OCI-LY3 (cell line): ENCODE results near the gene CFAP74.
"Not testable (repeated sequence)": the region's sequence is repeated elsewhere in the genome, so short reads cannot be mapped to it uniquely, and the experiment has no call there.

ENCODE experiments used
- H2AFZ ChIP-seq: fragments of 200-600, 300-600 bp; shearing (Covaris generic); 2 replicates; pipeline ENCODE4 v1.6.0; 2014; ENCODE audit warnings: antibody characterized with exemption, low read depth, low read length
- H3K27ac ChIP-seq: fragments of 200-600, 300-600 bp; sonication (generic); 2 replicates; pipeline ENCODE4 v1.5.1; 2014; ENCODE audit warnings: mild to moderate bottlenecking, low read length, moderate library complexity, mixed read lengths
- H3K27me3 ChIP-seq: fragments of 200-600, 300-600 bp; sonication (generic); 2 replicates; pipeline ENCODE4 v1.6.1; 2014; ENCODE audit warnings: low read depth, low read length, mixed read lengths
- H3K36me3 ChIP-seq: fragments of 200-600, 300-600 bp; sonication (generic); replicated peaks from 2 replicates; pipeline ENCODE3; 2014; ENCODE audit warnings: low read depth, low read length, mixed read lengths
- H3K4me1 ChIP-seq: fragments of 300-600, 200-600 bp; sonication (generic); 2 replicates; pipeline ENCODE4 v1.6.1; 2014; ENCODE audit warnings: low read length, mixed read lengths
- H3K4me2 ChIP-seq: fragments of 200-600, 300-600 bp; sonication (generic); 2 replicates; pipeline ENCODE4 v1.6.1; 2014; ENCODE audit warnings: low read length, mixed read lengths
- H3K4me3 ChIP-seq: fragments of 300-600, 200-600 bp; sonication (generic); 2 replicates; pipeline ENCODE4 v1.5.1; 2014; ENCODE audit warnings: antibody characterized with exemption, mild to moderate bottlenecking, low read length, moderate library complexity
- H3K79me2 ChIP-seq: fragments of 300-600, 200-600 bp; shearing (Covaris generic); 2 replicates; pipeline ENCODE4 v1.6.1; 2014; ENCODE audit warnings: mild to moderate bottlenecking, low read length, mixed read lengths
- H3K9ac ChIP-seq: fragments of 300-600, 200-600 bp; shearing (Covaris generic); 2 replicates; pipeline ENCODE4 v1.6.0; 2014; ENCODE audit warnings: mild to moderate bottlenecking, low read length, moderate library complexity
- H3K9me3 ChIP-seq: fragments of 200-600, 300-600 bp; shearing (Covaris generic); 2 replicates; pipeline ENCODE4 v1.6.1; 2014; ENCODE audit warnings: low read length, mixed read lengths; ENCODE audit not compliant: insufficient read depth
- H4K20me1 ChIP-seq: fragments of 200-600, 300-600 bp; sonication (generic); 2 replicates; pipeline ENCODE4 v1.6.1; 2016; ENCODE audit warnings: low read length, mixed read lengths; ENCODE audit not compliant: insufficient read depth
- EZH2phosphoT487 ChIP-seq: fragments of 200-600 bp; shearing (Covaris generic); IDR thresholded peaks from 2 replicates; pipeline ENCODE4 v1.6.1; 2018; ENCODE audit warnings: antibody characterized with exemption, mixed run types, low read depth
- TF ChIP-seq, protein P1 (sequence below): fragments of 200-600, 300-600 bp; sonication (generic); IDR thresholded peaks from 2 replicates; pipeline ENCODE4 v1.5.1; 2014; ENCODE audit warnings: antibody characterized with exemption, low read length, low read depth

Gene CFAP74

DNA sequence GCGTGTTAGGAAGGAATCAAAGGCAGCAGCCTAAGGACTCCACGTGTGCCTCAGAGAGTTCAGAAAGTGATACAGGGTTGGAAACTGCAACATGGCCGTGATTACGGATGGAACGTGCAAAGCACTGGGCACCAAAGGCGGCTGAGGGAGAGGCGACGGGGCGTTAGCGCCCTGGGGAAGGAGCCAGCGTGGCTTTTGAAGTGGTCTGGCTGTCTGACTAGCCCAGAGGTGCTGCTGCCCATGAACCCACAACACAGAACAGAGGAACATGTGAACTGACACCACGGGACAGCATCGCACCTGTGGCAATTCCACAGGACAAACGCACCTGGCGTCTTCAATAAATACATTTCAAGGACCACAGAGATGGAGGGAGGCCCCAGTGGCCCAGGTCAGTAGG is 66.5 kb downstream of the CFAP74 start:
- Histone ChIP-seq H3K27me3 (no peaks in the 10 kb centered on the region), H3K9me3 (peaks cover 8% of the 10 kb centered on the region), H3K4me3 (no peak overlapping the region), H3K9ac (no peak overlapping the region), H3K36me3 (no peaks in the 10 kb centered on the region), H4K20me1 (no peaks in the 10 kb centered on the region), H2AFZ (no peak overlapping the region), H3K4me1 (no peaks in the 10 kb centered on the region), H3K79me2 (no peaks in the 10 kb centered on the region), H3K4me2 (no peak overlapping the region), H3K27ac (no peak overlapping the region)
- TF ChIP-seq, protein P1, sequence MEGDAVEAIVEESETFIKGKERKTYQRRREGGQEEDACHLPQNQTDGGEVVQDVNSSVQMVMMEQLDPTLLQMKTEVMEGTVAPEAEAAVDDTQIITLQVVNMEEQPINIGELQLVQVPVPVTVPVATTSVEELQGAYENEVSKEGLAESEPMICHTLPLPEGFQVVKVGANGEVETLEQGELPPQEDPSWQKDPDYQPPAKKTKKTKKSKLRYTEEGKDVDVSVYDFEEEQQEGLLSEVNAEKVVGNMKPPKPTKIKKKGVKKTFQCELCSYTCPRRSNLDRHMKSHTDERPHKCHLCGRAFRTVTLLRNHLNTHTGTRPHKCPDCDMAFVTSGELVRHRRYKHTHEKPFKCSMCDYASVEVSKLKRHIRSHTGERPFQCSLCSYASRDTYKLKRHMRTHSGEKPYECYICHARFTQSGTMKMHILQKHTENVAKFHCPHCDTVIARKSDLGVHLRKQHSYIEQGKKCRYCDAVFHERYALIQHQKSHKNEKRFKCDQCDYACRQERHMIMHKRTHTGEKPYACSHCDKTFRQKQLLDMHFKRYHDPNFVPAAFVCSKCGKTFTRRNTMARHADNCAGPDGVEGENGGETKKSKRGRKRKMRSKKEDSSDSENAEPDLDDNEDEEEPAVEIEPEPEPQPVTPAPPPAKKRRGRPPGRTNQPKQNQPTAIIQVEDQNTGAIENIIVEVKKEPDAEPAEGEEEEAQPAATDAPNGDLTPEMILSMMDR, result no peak
- TF ChIP-seq EZH2phosphoT487, result no peak

DNA sequence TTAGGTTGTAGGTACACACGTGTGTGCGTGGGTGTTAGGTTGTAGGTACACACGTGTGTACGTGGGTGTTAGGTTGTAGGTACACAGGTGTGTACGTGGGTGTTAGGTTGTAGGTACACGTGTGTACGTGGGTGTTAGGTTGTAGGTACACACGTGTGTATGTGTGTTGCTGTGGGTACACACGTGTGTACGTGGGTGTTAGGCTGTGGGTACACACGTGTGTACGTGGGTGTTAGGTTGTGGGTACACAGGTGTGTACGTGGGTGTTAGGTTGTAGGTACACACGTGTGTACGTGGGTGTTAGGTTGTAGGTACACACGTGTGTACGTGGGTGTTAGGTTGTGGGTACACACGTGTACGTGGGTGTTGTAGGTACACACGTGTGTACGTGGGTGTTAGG is 68.7 kb downstream of the CFAP74 start:
- not testable (repeated sequence) for H3K4me3 ChIP-seq

DNA sequence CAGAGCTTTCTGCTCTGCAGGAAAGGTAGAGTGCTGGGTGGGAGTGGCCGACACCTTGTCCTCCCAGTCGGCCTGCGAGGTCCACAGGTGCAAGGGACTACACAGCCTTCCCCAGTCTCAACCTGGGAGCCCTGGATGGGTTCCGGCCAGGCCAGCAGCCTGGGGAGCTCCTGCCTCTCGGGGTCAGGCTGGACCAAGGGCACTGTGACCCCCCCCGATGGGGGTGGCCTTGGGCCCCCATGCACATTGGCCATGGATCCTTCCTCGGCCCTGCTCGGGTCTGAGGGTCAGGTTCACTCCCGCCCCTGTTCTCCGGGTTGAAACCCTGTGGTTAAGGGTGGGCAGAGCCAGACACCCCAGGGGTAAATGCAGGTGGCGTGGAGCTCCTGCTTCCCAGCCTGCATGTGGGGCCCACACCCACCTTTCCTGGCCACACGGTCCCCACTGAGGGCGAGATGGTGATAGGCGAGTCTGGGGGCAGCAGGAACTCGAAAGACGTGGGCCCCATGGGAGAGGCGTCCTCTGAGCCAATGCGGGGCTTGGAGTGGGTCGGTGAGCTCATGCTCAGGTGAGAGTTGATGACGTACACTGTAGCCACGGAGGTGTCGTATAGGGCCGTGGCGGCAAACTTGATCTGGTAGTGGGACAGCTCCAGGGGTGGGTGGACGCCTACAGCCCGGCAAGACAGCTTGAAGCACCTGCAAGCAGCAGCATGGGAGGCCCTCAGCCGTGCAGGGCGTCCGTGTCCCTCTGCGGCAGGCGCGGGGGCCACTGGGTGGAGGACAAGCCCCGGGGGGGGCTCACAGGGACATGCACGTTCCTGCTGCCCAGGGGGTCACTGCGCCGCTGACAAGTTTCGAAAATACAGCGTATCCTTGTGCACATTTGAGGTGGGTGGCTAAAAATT is 73.7 kb downstream of the CFAP74 start:
- Histone ChIP-seq H3K4me3 (no peak overlapping the region), H3K4me1 (no peaks in the 10 kb centered on the region), H3K4me2 (no peak overlapping the region), H3K27ac (no peak overlapping the region), H3K36me3 (no peaks in the 10 kb centered on the region), H3K9me3 (peaks cover 8% of the 10 kb centered on the region), H2AFZ (no peak overlapping the region), H3K27me3 (no peaks in the 10 kb centered on the region), H3K9ac (no peak overlapping the region), H3K79me2 (no peaks in the 10 kb centered on the region), H4K20me1 (no peaks in the 10 kb centered on the region)
- TF ChIP-seq, protein P1, result no peak
- TF ChIP-seq EZH2phosphoT487, result no peak

More for the DNA sequence above, 68.7 kb downstream of the CFAP74 start:
- not testable (repeated sequence) for H3K27me3 ChIP-seq, H4K20me1 ChIP-seq, H3K36me3 ChIP-seq, H3K9ac ChIP-seq, H3K79me2 ChIP-seq, H3K27ac ChIP-seq, H2AFZ ChIP-seq, H3K9me3 ChIP-seq, H3K4me1 ChIP-seq, H3K4me2 ChIP-seq

DNA sequence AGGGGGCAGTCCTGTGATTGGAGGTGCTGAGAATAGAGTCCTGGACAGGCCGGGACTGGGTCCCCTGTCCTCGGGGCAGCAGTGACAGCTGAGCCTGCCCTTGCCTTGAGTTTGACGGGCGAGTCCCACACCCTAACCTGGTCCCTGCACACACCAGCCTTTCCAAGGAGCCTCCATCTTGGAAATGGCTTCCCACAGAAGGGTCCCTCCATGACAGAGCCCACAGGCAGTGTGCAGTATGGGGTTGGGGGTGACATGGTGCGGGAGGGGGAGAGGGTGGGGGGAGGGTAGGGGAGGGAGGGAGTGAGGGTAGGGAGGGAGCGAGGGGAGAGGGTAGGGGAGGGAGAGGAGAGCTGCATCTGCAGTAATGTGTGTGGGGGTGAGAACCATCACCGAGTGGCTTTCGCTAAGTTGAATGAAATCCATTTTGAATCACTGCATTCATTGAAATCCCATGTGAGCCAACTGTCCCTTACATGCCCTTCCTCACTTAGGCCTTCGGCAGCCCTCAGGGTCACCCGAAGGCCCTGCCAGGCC is 74.4 kb downstream of the CFAP74 start:
- TF ChIP-seq, protein P1, result no peak
- no peak for TF ChIP-seq EZH2phosphoT487
- H3K27me3 ChIP-seq, result no peaks in the 10 kb centered on the region
- H3K9ac ChIP-seq, result no peak overlapping the region
- no peak overlapping the region for H3K4me3 ChIP-seq
- H3K9me3 ChIP-seq, result peaks cover 6% of the 10 kb centered on the region
- no peaks in the 10 kb centered on the region for H3K36me3 ChIP-seq
- H3K4me2 ChIP-seq, result no peak overlapping the region
- no peaks in the 10 kb centered on the region for H3K79me2 ChIP-seq
- H4K20me1 ChIP-seq, result no peaks in the 10 kb centered on the region
- no peak overlapping the region for H3K27ac ChIP-seq
- no peak overlapping the region for H2AFZ ChIP-seq
- no peaks in the 10 kb centered on the region for H3K4me1 ChIP-seq
